ENCODE results near the gene QRSL1.

DNA sequence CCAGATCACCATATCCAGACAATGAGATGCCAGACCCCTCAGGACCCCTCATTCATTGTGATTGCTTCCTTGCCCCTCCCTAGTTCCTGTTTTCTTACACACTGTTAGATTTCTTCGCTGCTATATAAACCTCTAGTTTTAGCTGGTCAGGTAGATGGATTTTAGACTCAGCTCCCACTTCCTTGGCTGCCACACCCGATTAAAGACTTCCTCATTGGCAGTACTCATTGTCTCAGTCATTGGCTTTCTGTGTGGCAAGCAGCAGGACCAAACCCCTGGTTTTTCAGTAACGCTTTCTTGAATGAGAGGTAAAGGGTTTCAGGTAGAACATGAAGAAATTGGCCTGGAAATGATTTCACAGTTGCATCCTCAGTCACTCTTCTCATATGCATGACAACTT is 47.9 kb downstream of the QRSL1 start:
- TF ChIP-seq, protein P1, sequence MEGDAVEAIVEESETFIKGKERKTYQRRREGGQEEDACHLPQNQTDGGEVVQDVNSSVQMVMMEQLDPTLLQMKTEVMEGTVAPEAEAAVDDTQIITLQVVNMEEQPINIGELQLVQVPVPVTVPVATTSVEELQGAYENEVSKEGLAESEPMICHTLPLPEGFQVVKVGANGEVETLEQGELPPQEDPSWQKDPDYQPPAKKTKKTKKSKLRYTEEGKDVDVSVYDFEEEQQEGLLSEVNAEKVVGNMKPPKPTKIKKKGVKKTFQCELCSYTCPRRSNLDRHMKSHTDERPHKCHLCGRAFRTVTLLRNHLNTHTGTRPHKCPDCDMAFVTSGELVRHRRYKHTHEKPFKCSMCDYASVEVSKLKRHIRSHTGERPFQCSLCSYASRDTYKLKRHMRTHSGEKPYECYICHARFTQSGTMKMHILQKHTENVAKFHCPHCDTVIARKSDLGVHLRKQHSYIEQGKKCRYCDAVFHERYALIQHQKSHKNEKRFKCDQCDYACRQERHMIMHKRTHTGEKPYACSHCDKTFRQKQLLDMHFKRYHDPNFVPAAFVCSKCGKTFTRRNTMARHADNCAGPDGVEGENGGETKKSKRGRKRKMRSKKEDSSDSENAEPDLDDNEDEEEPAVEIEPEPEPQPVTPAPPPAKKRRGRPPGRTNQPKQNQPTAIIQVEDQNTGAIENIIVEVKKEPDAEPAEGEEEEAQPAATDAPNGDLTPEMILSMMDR (IDR thresholded peaks at IDR 0.05) = no peak
- TF ChIP-seq POLR2A (IDR thresholded peaks at IDR 0.05) = no peak
